Activated CD4-positive, alpha-beta T cell treated with anti-CD3 and anti-CD28 coated beads, Interleukin-2, amount 10 ng/mL, durations not matched to agents 24 days and 14 days (primary cell): ENCODE data around the gene SYPL1. TPM values are rescaled to one million over a fixed set of nuclear protein-coding genes. Genes with fewer than 3 reads are reported as not detected.

Experiments used
- DNase-seq: peaks from one replicate; pipeline ENCODE4 v3.0.0; 2022
- H3K27ac Mint-ChIP-seq: one replicate; pipeline ENCODE4 v1.8.0; 2022; ENCODE audit warnings: mild to moderate bottlenecking, mixed read lengths
- H3K27me3 Mint-ChIP-seq: one replicate; pipeline ENCODE4 v1.8.0; 2022; ENCODE audit warnings: mixed read lengths
- H3K36me3 Mint-ChIP-seq: one replicate; pipeline ENCODE4 v1.8.0; 2022; ENCODE audit warnings: low read depth, mild to moderate bottlenecking, mixed read lengths
- H3K4me1 Mint-ChIP-seq: one replicate; pipeline ENCODE4 v1.8.0; 2021; ENCODE audit warnings: mixed read lengths
- H3K4me3 Mint-ChIP-seq: one replicate; pipeline ENCODE4 v1.8.0; 2022; ENCODE audit warnings: mild to moderate bottlenecking, moderate library complexity, mixed read lengths
- H3K9me3 Mint-ChIP-seq: one replicate; pipeline ENCODE4 v1.8.0; 2021; ENCODE audit warnings: mixed read lengths
- intact Hi-C: fragments of 100-400 bp; cut with micrococcal nuclease; formaldehyde crosslinking; loops from one replicate; pipeline ENCODE4 v1.15.1; 2023
- total RNA-seq: library from RNA; stranded (reverse); gene quantifications from 2 replicates; pipeline ENCODE4 v1.2.3, GENCODE V29; 2022

Gene SYPL1
- total RNA-seq, 1 donor from 2014 or later, result 27.2 TPM

GRCh38 chr7:106063024-106063423, 49.1 kb downstream of the SYPL1 start:
- peaks cover 26% of the 10 kb centered on the region for H3K4me1 Mint-ChIP-seq
- DNase-seq, result no peak
- H3K27me3 Mint-ChIP-seq, result no peaks in the 10 kb centered on the region
- H3K9me3 Mint-ChIP-seq, result no peaks in the 10 kb centered on the region
- no peak overlapping the region for H3K4me3 Mint-ChIP-seq
- no peak overlapping the region for H3K27ac Mint-ChIP-seq
- no peaks in the 10 kb centered on the region for H3K36me3 Mint-ChIP-seq
- intact Hi-C loops, result no loop called here

GRCh38 chr7:106062521-106062931, 49.6 kb downstream of the SYPL1 start:
- no peak overlapping the region for H3K4me3 Mint-ChIP-seq
- H3K27me3 Mint-ChIP-seq, result no peaks in the 10 kb centered on the region
- H3K4me1 Mint-ChIP-seq, result peaks cover 31% of the 10 kb centered on the region
- no peak overlapping the region for H3K27ac Mint-ChIP-seq
- intact Hi-C loops, result no loop called here
- no peaks in the 10 kb centered on the region for H3K9me3 Mint-ChIP-seq
- no peaks in the 10 kb centered on the region for H3K36me3 Mint-ChIP-seq
- no peak for DNase-seq

GRCh38 chr7:106062006-106062405, 50.1 kb downstream of the SYPL1 start:
- Mint-ChIP-seq H3K9me3 (no peaks in the 10 kb centered on the region), H3K36me3 (no peaks in the 10 kb centered on the region), H3K27me3 (no peaks in the 10 kb centered on the region), H3K27ac (no peak overlapping the region), H3K4me3 (no peak overlapping the region), H3K4me1 (peaks cover 36% of the 10 kb centered on the region)
- no peak for DNase-seq
- intact Hi-C loops, result no loop called here

GRCh38 chr7:106061301-106061979, 50.7 kb downstream of the SYPL1 start:
- H3K9me3 Mint-ChIP-seq, result no peaks in the 10 kb centered on the region
- H3K27ac Mint-ChIP-seq, result no peak overlapping the region
- H3K36me3 Mint-ChIP-seq, result no peaks in the 10 kb centered on the region
- H3K27me3 Mint-ChIP-seq, result no peaks in the 10 kb centered on the region
- no peak for DNase-seq
- peaks cover 37% of the 10 kb centered on the region for H3K4me1 Mint-ChIP-seq
- intact Hi-C loops, result no loop called here
- no peak overlapping the region for H3K4me3 Mint-ChIP-seq

GRCh38 chr7:106060394-106060920, 51.7 kb downstream of the SYPL1 start:
- Mint-ChIP-seq H3K36me3 (no peaks in the 10 kb centered on the region), H3K4me1 (peaks cover 37% of the 10 kb centered on the region), H3K4me3 (no peak overlapping the region), H3K9me3 (no peaks in the 10 kb centered on the region), H3K27me3 (no peaks in the 10 kb centered on the region), H3K27ac (no peak overlapping the region)
- DNase-seq, result no peak
- intact Hi-C loops, result no loop called here

- H3K36me3 Mint-ChIP-seq, result no peaks in the 10 kb centered on the region
- intact Hi-C loops, result no loop called here
- no peaks in the 10 kb centered on the region for H3K27me3 Mint-ChIP-seq
- peaks cover 37% of the 10 kb centered on the region for H3K4me1 Mint-ChIP-seq
- H3K4me3 Mint-ChIP-seq, result no peak overlapping the region
- H3K27ac Mint-ChIP-seq, result no peak overlapping the region
- no peaks in the 10 kb centered on the region for H3K9me3 Mint-ChIP-seq
- DNase-seq, result no peak
Observed at GRCh38 chr7:106059556-106059955, 52.6 kb downstream of the SYPL1 start.

GRCh38 chr7:106058928-106059324, 53.2 kb downstream of the SYPL1 start:
- Mint-ChIP-seq H3K4me1 (peaks cover 37% of the 10 kb centered on the region), H3K4me3 (no peak overlapping the region), H3K9me3 (no peaks in the 10 kb centered on the region), H3K36me3 (no peaks in the 10 kb centered on the region), H3K27me3 (peaks cover 3% of the 10 kb centered on the region), H3K27ac (no peak overlapping the region)
- no peak for DNase-seq
- intact Hi-C loops, result no loop called here

GRCh38 chr7:106057962-106058927, 53.9 kb downstream of the SYPL1 start:
- DNase-seq, result no peak

GRCh38 chr7:106057204-106057961, 54.7 kb downstream of the SYPL1 start:
- peaks cover 9% of the 10 kb centered on the region for H3K27me3 Mint-ChIP-seq
- intact Hi-C loops, result loop anchor here (1.0 to 2.0 kb wide), 3 partner anchors 97 to 405 kb away; no protein-coding TSS in a partner anchor
- no peaks in the 10 kb centered on the region for H3K36me3 Mint-ChIP-seq
- no peaks in the 10 kb centered on the region for H3K9me3 Mint-ChIP-seq
- peaks cover 32% of the 10 kb centered on the region for H3K4me1 Mint-ChIP-seq
- DNase-seq, result no peak
- H3K4me3 Mint-ChIP-seq, result no peak overlapping the region
- H3K27ac Mint-ChIP-seq, result no peak overlapping the region

More at GRCh38 chr7:106057962-106058927, 53.9 kb downstream of the SYPL1 start:
- Mint-ChIP-seq H3K4me1 (peaks cover 37% of the 10 kb centered on the region), H3K36me3 (no peaks in the 10 kb centered on the region), H3K9me3 (no peaks in the 10 kb centered on the region), H3K27me3 (peaks cover 8% of the 10 kb centered on the region), H3K27ac (no peak overlapping the region), H3K4me3 (no peak overlapping the region)
- intact Hi-C loops, result loop anchor here (1.0 to 2.0 kb wide), 3 partner anchors 96 to 405 kb away; no protein-coding TSS in a partner anchor

GRCh38 chr7:106056513-106057203, 55.5 kb downstream of the SYPL1 start:
- intact Hi-C loops, result loop anchor here (1.0 to 2.0 kb wide), 3 partner anchors 98 to 406 kb away; no protein-coding TSS in a partner anchor
- peak; percentile 90 for DNase-seq
- Mint-ChIP-seq H3K4me3 (no peak overlapping the region), H3K36me3 (no peaks in the 10 kb centered on the region), H3K27ac (no peak overlapping the region), H3K4me1 (peaks cover 28% of the 10 kb centered on the region), H3K9me3 (no peaks in the 10 kb centered on the region), H3K27me3 (peaks cover 10% of the 10 kb centered on the region)

- DNase-seq, result no peak
- Mint-ChIP-seq H3K36me3 (no peaks in the 10 kb centered on the region), H3K4me1 (peaks cover 28% of the 10 kb centered on the region), H3K27me3 (peaks cover 10% of the 10 kb centered on the region), H3K4me3 (no peak overlapping the region), H3K9me3 (no peaks in the 10 kb centered on the region), H3K27ac (no peak overlapping the region)
- intact Hi-C loops, result no loop called here
Observed at GRCh38 chr7:106054971-106055532, 57.1 kb downstream of the SYPL1 start.

GRCh38 chr7:106054156-106054910, 57.8 kb downstream of the SYPL1 start:
- DNase-seq, result no peak
- H3K27me3 Mint-ChIP-seq, result peaks cover 10% of the 10 kb centered on the region
- intact Hi-C loops, result no loop called here
- no peaks in the 10 kb centered on the region for H3K9me3 Mint-ChIP-seq
- H3K27ac Mint-ChIP-seq, result no peak overlapping the region
- H3K4me3 Mint-ChIP-seq, result no peak overlapping the region
- peaks cover 24% of the 10 kb centered on the region for H3K4me1 Mint-ChIP-seq
- no peaks in the 10 kb centered on the region for H3K36me3 Mint-ChIP-seq
